Fibroblast of villous mesenchyme (primary cell): ENCODE measurements around the gene HCLS1. TPM values are rescaled to one million over a fixed set of nuclear protein-coding genes. Genes with fewer than 3 reads are reported as not detected.
"Not testable (repeated sequence)": the region's sequence is repeated elsewhere in the genome, so short reads cannot be mapped to it uniquely, and the experiment has no call there.

Experiments
- DNase-seq: peaks from one replicate; pipeline ENCODE4 v3.0.0-alpha.2; 2010; ENCODE audit warnings: low read depth
- H3K4me3 ChIP-seq: 2 replicates; pipeline ENCODE4 v1.5.1; 2011; ENCODE audit warnings: low read depth, mild to moderate bottlenecking, low read length
- total RNA-seq: library from RNA; depleted of rRNA; stranded (reverse); fragments of >200 nt; gene quantifications from 2 replicates; pipeline ENCODE4 v1.2.3, GENCODE V29; 2012
- TF ChIP-seq, protein P1 (sequence below): IDR thresholded peaks from 2 replicates; pipeline ENCODE4 v1.5.1; 2012; ENCODE audit warnings: low read depth, mild to moderate bottlenecking, low read length; ENCODE audit not compliant: insufficient read depth

Gene HCLS1
- total RNA-seq, 1 donor: 0.86 TPM

DNA sequence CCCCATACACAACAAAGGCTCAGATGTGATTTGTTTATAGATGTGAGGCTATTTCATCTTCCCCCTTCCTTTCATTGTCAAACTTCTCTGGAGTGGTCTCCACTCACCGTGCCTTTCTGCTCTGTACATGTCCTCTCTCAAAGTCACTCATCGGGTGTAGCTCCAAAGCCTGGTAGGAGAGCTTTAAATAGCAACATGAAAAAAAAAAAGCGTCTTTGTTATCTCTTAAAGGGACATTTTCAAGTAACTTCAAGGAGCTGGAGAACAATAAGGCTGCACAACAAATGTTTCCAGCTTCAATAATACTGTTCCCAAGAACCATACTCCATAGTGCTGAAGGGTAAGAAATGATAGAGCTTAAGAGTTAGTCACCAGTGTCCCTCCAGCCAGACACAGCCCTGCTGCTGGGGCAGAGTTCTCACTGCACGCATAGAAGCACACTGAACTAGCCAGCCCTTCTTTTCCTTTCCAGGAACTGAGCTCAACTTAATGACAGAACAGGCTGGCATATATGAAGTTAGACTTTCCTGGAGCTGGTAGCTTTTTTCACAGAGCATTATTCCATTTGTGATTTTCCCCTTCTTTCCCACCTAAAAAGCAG, 59.4 kb downstream of the HCLS1 start:
- H3K4me3 ChIP-seq: no peak overlapping the region
- DNase-seq: no peak
- TF ChIP-seq, protein P1, sequence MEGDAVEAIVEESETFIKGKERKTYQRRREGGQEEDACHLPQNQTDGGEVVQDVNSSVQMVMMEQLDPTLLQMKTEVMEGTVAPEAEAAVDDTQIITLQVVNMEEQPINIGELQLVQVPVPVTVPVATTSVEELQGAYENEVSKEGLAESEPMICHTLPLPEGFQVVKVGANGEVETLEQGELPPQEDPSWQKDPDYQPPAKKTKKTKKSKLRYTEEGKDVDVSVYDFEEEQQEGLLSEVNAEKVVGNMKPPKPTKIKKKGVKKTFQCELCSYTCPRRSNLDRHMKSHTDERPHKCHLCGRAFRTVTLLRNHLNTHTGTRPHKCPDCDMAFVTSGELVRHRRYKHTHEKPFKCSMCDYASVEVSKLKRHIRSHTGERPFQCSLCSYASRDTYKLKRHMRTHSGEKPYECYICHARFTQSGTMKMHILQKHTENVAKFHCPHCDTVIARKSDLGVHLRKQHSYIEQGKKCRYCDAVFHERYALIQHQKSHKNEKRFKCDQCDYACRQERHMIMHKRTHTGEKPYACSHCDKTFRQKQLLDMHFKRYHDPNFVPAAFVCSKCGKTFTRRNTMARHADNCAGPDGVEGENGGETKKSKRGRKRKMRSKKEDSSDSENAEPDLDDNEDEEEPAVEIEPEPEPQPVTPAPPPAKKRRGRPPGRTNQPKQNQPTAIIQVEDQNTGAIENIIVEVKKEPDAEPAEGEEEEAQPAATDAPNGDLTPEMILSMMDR: no peak

DNA sequence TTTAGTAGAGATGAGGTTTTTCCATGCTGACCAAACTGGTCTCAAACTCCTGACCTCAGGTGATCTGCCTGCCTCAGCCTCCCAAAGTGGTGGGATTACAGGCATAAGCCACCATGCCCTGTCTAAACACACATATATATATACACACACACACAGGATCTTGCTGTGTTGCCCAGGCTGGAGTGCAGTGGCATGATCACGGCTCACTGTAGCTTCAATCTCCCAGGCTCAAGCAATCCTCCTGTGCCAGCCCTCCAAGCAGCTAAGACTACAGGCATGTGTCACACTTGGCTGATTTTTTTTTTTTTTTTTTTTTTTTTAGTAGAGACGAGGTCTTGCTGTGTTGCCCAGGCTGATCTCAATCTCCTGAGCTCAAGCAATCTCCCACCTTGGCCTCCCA, 60.8 kb downstream of the HCLS1 start:
- not testable (repeated sequence) for H3K4me3 ChIP-seq, DNase-seq

DNA sequence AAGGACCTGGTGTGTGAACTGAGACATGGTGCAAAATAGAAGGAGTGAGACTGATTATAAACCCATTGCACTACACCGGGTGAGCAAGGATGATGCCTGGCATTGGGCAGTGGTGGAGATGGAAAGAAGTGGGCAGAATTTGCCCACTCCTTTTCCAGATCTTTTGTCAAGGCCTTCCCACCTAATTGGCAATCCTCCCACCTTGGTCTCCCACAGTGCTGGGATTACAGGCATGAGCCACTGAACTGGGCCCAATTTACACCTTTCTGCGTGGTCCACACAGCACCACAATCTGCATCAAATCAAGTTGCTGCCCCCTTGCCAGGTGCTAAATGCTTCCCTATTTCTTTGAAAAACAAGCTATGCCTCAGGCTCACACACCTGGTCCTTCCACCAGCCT, 62.1 kb downstream of the HCLS1 start:
- DNase-seq: no peak
- H3K4me3 ChIP-seq: no peak overlapping the region
- TF ChIP-seq, protein P1: no peak

DNA sequence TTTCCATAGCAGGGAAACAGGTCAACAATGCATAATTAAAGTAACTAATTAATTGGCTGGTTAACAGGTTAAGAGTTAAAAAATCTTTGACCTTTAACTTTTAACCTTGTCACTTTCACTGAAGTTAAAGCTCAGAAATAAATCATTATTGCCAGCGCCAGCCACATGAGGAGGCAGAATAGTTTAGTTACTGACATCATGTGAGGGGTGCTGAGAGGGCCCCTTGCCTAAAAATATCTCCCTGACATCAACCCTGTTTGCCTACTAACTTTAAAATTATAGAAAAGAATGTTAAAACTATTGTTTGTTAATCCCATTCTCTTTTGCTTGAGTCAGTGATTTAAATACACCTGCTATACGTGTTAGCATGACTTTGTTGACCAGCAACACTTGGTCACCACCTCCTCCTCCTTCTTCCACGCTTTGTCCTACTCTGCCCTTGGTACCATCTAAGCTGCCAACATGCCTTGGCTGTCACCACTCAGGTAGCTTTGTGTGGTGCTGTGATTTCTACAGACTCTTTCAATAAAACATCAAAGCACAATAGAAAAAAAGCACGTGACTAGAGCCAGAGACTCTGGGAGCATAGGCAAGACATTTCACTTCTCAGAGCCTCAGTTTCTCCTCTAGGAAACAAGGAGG, 64.8 kb downstream of the HCLS1 start:
- DNase-seq: no peak
- TF ChIP-seq, protein P1: no peak
- H3K4me3 ChIP-seq: no peak overlapping the region

DNA sequence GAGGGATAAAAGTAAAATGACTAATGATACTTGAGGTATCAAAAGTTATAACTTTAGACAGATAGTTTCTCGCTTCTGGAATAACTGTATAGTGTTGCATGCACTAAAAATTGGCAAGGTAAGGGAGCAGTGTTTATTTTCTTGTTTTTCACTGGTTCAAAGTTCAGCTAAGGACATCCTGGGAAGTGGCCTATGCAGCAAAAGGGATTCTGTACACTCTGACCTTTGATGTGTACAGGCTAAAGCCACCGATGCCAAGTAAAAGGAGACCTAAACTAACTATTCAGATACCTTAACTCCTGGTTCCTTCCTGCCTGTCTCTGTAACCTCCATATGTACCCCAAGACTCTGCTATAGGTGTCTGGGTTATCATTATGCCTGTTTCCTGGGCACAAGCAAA, 65.9 kb downstream of the HCLS1 start:
- TF ChIP-seq, protein P1: no peak
- no peak overlapping the region for H3K4me3 ChIP-seq
- no peak for DNase-seq

DNA sequence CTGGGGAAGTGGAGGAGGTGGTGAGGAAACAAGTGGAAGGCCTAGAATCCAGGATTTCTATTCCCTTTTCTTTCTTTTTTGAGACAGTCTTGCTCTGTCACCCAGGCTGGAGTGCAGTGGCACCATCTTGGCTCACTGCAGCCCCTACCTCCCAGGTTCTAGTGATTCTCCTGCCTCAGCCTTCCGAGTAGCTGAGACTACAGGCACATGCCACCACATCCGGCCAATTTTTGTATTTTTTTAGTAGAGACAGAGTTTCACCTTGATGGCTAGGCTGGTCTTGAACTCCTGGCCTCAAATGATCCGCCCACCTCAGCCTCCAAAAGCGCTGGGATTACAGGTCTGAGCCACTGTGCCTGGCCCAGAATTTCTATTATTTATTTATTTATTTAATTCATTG, 66.9 kb downstream of the HCLS1 start:
- not testable (repeated sequence) for DNase-seq, H3K4me3 ChIP-seq

DNA sequence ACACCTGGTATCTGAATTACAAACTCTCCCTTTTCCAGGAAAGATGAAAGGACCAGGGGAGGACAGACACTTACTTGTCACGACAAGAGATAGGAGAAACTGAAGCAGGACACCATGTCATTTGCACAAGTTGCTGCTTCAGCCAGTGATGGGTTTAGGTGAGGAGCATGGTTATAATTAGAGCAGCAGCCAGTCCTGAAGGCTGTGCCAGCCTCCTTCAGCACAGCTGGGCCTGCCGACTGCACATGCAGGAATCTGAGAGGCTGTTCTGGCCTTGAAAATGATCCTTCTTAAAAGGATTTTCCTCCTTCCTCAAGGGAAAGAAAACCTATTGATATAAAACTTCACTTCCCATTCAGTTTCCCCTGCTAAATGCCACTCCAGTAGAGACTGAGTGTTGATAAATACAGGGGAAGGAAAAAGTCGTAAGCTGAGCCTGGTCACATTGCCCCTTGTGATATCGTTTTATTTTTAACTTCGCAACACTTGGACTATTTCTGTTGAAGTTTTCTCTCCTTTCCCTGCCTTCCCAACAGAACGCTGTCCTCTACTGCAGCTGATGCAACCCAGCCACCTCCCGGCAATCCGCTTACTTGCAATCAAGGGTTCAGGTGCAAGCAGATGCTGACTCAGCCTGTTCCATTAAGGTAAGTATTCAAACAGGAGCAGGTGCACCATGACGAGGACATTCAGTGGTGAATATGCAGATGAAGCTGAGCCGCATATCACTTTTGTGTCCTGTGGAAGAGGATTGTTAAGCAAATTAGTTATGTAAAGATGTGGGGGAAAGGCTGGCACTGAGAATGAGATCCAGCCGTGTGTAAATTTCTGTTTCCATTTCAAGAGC, 67.6 kb downstream of the HCLS1 start, which contains the start of gene FBXO40:
Gene FBXO40, plus strand, starts transcription at position 524 of the 847 bp plus-strand sequence. CDS start 27,197 bp downstream, outside the sequence.
- TF ChIP-seq, protein P1: no peak
- DNase-seq: no peak
- no peak within 1 kb of the TSS for H3K4me3 ChIP-seq
